RWPE2 (cell line): ENCODE results near the gene MAP3K4.

Source experiments
- ATAC-seq: fragments of 200-7000 bp; cut with Tn5 transposase; 3 replicates; pipeline ENCODE4 v1.9.1; 2021; ENCODE audit warnings: low read depth
- DNase-seq: peaks from one replicate; pipeline ENCODE4 v3.0.0-alpha.2; 2020; ENCODE audit warnings: low spot score
- H3K27ac ChIP-seq: fragments of 450-650 bp; 2 replicates; pipeline ENCODE4 v1.5.1; 2017; ENCODE audit warnings: mild to moderate bottlenecking; ENCODE audit not compliant: poor library complexity, severe bottlenecking
- H3K27me3 ChIP-seq: fragments of 250-450 bp; sonication (Bioruptor Pico); 2 replicates; pipeline ENCODE4 v1.5.1; 2021; ENCODE audit warnings: mild to moderate bottlenecking, moderate library complexity; ENCODE audit not compliant: insufficient read depth, poor library complexity, severe bottlenecking
- H3K36me3 ChIP-seq: fragments of 250-450 bp; sonication (Bioruptor Pico); 2 replicates; pipeline ENCODE4 v1.5.1; 2020; ENCODE audit warnings: low read depth, mild to moderate bottlenecking, moderate library complexity
- H3K4me1 ChIP-seq: fragments of 250-450 bp; sonication (Bioruptor Pico); 2 replicates; pipeline ENCODE4 v1.5.1; 2021; ENCODE audit warnings: mild to moderate bottlenecking, moderate library complexity; ENCODE audit not compliant: insufficient read depth, poor library complexity, severe bottlenecking
- H3K4me3 ChIP-seq: fragments of 250-450 bp; sonication (Bioruptor Pico); 2 replicates; pipeline ENCODE4 v1.5.1; 2021; ENCODE audit warnings: mild to moderate bottlenecking, moderate library complexity; ENCODE audit not compliant: severe bottlenecking
- H3K9me3 ChIP-seq: fragments of 250-450 bp; sonication (Bioruptor Pico); 2 replicates; pipeline ENCODE4 v1.5.1; 2021; ENCODE audit warnings: mild to moderate bottlenecking, moderate library complexity; ENCODE audit not compliant: severe bottlenecking
- TF ChIP-seq, protein P1 (sequence below): fragments of 450-650 bp; IDR thresholded peaks from one replicate; pipeline ENCODE4 v1.5.1; 2017; ENCODE audit warnings: mild to moderate bottlenecking, moderate library complexity; ENCODE audit not compliant: poor library complexity, severe bottlenecking

The MAP3K4 gene

GRCh38 chr6:161166677-161167076 is 175.1 kb downstream of the MAP3K4 start:
- Histone ChIP-seq H3K27me3 (no peaks in the 10 kb centered on the region), H3K9me3 (no peaks in the 10 kb centered on the region), H3K4me1 (peaks cover 16% of the 10 kb centered on the region), H3K4me3 (no peak overlapping the region), H3K27ac (no peak overlapping the region), H3K36me3 (no peaks in the 10 kb centered on the region)
- no peak for ATAC-seq
- TF ChIP-seq, protein P1, sequence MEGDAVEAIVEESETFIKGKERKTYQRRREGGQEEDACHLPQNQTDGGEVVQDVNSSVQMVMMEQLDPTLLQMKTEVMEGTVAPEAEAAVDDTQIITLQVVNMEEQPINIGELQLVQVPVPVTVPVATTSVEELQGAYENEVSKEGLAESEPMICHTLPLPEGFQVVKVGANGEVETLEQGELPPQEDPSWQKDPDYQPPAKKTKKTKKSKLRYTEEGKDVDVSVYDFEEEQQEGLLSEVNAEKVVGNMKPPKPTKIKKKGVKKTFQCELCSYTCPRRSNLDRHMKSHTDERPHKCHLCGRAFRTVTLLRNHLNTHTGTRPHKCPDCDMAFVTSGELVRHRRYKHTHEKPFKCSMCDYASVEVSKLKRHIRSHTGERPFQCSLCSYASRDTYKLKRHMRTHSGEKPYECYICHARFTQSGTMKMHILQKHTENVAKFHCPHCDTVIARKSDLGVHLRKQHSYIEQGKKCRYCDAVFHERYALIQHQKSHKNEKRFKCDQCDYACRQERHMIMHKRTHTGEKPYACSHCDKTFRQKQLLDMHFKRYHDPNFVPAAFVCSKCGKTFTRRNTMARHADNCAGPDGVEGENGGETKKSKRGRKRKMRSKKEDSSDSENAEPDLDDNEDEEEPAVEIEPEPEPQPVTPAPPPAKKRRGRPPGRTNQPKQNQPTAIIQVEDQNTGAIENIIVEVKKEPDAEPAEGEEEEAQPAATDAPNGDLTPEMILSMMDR: no peak
- DNase-seq: no peak
